Endodermal cell (in vitro differentiated cells): ENCODE data around the gene PAX7. TPM values are rescaled to one million over a fixed set of nuclear protein-coding genes. Genes with fewer than 3 reads are reported as not detected.

Experiments used
- DNase-seq: peaks from one replicate; pipeline ENCODE4 v3.0.0-alpha.2; 2017
- H3K27ac ChIP-seq: 2 replicates; pipeline ENCODE4 v1.5.1; 2013; ENCODE audit warnings: mild to moderate bottlenecking, low read depth, low read length, moderate library complexity
- H3K27me3 ChIP-seq: 2 replicates; pipeline ENCODE4 v1.6.1; 2013; ENCODE audit warnings: mild to moderate bottlenecking, low read length, moderate library complexity; ENCODE audit not compliant: insufficient read depth, control insufficient read depth, poor library complexity, severe bottlenecking
- H3K36me3 ChIP-seq: 2 replicates; pipeline ENCODE4 v1.7.0; 2013; ENCODE audit warnings: mild to moderate bottlenecking, low read length, moderate library complexity; ENCODE audit not compliant: control insufficient read depth, insufficient read depth
- H3K4me1 ChIP-seq: one replicate; pipeline ENCODE4 v1.7.0; 2013; ENCODE audit warnings: low read length; ENCODE audit not compliant: control insufficient read depth, insufficient read depth
- H3K4me3 ChIP-seq: 2 replicates; pipeline ENCODE4 v1.5.1; 2013; ENCODE audit warnings: mild to moderate bottlenecking, low read length, moderate library complexity
- H3K9ac ChIP-seq: 2 replicates; pipeline ENCODE4 v1.6.1; 2013; ENCODE audit warnings: mild to moderate bottlenecking, low read length, moderate library complexity; ENCODE audit not compliant: poor library complexity, severe bottlenecking; ENCODE audit errors: extremely low read depth
- H3K9me3 ChIP-seq: 2 replicates; pipeline ENCODE4 v1.6.1; 2013; ENCODE audit warnings: mild to moderate bottlenecking, low read length, moderate library complexity; ENCODE audit not compliant: control insufficient read depth
- H3K27ac Mint-ChIP-seq: 2 replicates; pipeline ENCODE4 v1.8.0; 2020; ENCODE audit warnings: mixed read lengths
- H3K27me3 Mint-ChIP-seq: 2 replicates; pipeline ENCODE4 v1.8.0; 2021; ENCODE audit warnings: mild to moderate bottlenecking, mixed read lengths; ENCODE audit not compliant: insufficient read depth
- H3K36me3 Mint-ChIP-seq: 2 replicates; pipeline ENCODE4 v1.8.0; 2020; ENCODE audit warnings: low read depth, mixed read lengths
- H3K4me1 Mint-ChIP-seq: 2 replicates; pipeline ENCODE4 v1.8.0; 2020; ENCODE audit warnings: mixed read lengths
- H3K4me3 Mint-ChIP-seq: 2 replicates; pipeline ENCODE4 v1.8.0; 2020; ENCODE audit warnings: mild to moderate bottlenecking, moderate library complexity, mixed read lengths
- H3K9me3 Mint-ChIP-seq: 2 replicates; pipeline ENCODE4 v1.8.0; 2020; ENCODE audit warnings: mild to moderate bottlenecking, mixed read lengths
- WGBS, 2 experiments: methylation state at CpG; one replicate each; pipeline versions ENCODE4 v1.1.5 to v1.1.7; 2013; ENCODE audit warnings: missing lambda C conversion rate in 2 of 2, mixed read lengths in 1 of 2; ENCODE audit not compliant: insufficient coverage in 1 of 2, insufficient read length in 1 of 2; 5-methylcytosine and 5-hydroxymethylcytosine counted together
- total RNA-seq, 2 donors: library from RNA; stranded (reverse); fragmentation: NEBNext Ultra II Directional in 1 of 2; extraction: Animal tissue kit (Norgen Biotek cat#: 25700) in 1 of 2; gene quantifications; 2 replicates in 1 of 2; 3 replicates in 1 of 2; pipeline ENCODE4 v1.2.1, GENCODE V29; 2021
- TF ChIP-seq, protein P1 (sequence below): fragments of 200-600 bp; sonication (generic); conservative IDR thresholded peaks from 2 replicates; pipeline ENCODE4 v1.5.0; 2021; ENCODE audit warnings: antibody characterized with exemption, mild to moderate bottlenecking

Gene PAX7
- total RNA-seq, 2 donors from 2014 or later, result 2.2 to 2.4 TPM

DNA sequence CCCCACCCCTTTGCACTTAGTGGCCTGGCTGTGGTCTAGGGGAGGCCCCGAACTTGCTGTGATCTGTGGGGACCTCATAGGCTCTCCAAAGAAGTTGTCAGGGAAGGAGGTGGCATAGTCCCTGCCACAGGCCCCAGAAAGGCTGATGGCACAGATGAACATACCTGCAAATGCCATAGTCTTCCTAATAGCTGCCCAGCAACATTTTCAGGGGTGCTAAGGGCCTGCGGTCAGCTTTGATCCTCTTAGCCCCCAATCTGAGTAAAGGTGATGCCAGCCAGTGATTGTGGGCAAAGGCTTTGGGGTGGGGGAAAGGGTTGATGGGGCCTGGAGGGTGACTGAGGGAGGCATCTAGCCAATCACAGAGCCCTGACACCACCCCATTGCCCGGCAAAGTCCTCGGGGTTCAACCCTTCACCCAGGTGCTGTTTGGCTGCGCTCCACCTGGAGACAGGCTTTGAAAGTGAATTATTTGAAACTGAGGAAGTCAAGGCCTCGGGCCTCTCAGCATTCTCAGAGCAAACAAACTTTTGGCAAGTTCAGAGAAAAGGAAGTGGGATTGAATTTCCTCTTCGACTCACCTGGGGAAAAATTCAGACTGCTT lies 35.8 kb downstream of the PAX7 start:
- peaks cover 3% of the 10 kb centered on the region for H3K4me1 ChIP-seq
- no peaks in the 10 kb centered on the region for H3K9me3 ChIP-seq
- WGBS, 2 experiments, result 78 to 87% methylated on average over 3 to 7 of the region's 7 CpGs
- no peak overlapping the region for H3K27ac ChIP-seq
- Mint-ChIP-seq H3K9me3 (no peaks in the 10 kb centered on the region), H3K4me3 (no peak overlapping the region), H3K27me3 (peaks cover 97% of the 10 kb centered on the region), H3K27ac (no peak overlapping the region), H3K4me1 (peaks cover 4% of the 10 kb centered on the region), H3K36me3 (no peaks in the 10 kb centered on the region)
- peaks cover 85% of the 10 kb centered on the region for H3K27me3 ChIP-seq
- DNase-seq, result no peak
- no peaks in the 10 kb centered on the region for H3K36me3 ChIP-seq
- H3K9ac ChIP-seq, result no peak overlapping the region
- TF ChIP-seq, protein P1, sequence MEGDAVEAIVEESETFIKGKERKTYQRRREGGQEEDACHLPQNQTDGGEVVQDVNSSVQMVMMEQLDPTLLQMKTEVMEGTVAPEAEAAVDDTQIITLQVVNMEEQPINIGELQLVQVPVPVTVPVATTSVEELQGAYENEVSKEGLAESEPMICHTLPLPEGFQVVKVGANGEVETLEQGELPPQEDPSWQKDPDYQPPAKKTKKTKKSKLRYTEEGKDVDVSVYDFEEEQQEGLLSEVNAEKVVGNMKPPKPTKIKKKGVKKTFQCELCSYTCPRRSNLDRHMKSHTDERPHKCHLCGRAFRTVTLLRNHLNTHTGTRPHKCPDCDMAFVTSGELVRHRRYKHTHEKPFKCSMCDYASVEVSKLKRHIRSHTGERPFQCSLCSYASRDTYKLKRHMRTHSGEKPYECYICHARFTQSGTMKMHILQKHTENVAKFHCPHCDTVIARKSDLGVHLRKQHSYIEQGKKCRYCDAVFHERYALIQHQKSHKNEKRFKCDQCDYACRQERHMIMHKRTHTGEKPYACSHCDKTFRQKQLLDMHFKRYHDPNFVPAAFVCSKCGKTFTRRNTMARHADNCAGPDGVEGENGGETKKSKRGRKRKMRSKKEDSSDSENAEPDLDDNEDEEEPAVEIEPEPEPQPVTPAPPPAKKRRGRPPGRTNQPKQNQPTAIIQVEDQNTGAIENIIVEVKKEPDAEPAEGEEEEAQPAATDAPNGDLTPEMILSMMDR, result no peak
- H3K4me3 ChIP-seq, result no peak overlapping the region

DNA sequence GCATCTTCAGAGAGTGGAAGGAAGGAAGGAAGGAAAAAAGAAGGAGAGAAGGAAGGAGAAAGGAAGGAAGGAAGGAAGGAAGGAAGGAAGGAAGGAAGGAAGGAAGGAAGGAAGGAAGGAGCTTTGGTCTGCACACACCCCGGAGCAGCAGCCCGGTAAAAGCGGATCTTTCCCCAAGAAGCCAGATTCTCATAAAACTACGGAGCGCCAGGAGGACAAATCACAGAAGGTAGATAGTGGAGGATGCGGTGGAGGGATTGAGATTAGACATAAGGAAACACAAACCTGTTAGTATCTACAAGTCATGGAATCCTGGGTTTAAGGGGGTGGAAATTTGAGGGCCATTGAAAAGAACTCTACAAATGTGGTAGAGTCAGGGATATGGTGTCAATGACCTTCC lies 36.7 kb downstream of the PAX7 start:
- H3K36me3 Mint-ChIP-seq, result no peaks in the 10 kb centered on the region
- Histone ChIP-seq H3K4me3 (no peak overlapping the region), H3K36me3 (no peaks in the 10 kb centered on the region), H3K27me3 (peaks cover 84% of the 10 kb centered on the region), H3K4me1 (peaks cover 3% of the 10 kb centered on the region), H3K9ac (no peak overlapping the region), H3K9me3 (no peaks in the 10 kb centered on the region), H3K27ac (no peak overlapping the region)
- H3K9me3 Mint-ChIP-seq, result no peaks in the 10 kb centered on the region
- TF ChIP-seq, protein P1, result no peak
- no peak for DNase-seq
- peaks cover 95% of the 10 kb centered on the region for H3K27me3 Mint-ChIP-seq
- no peak overlapping the region for H3K27ac Mint-ChIP-seq
- WGBS, 2 experiments, result 91 to 94% methylated on average over 6 of the region's 6 CpGs
- H3K4me3 Mint-ChIP-seq, result no peak overlapping the region
- peaks cover 4% of the 10 kb centered on the region for H3K4me1 Mint-ChIP-seq

DNA sequence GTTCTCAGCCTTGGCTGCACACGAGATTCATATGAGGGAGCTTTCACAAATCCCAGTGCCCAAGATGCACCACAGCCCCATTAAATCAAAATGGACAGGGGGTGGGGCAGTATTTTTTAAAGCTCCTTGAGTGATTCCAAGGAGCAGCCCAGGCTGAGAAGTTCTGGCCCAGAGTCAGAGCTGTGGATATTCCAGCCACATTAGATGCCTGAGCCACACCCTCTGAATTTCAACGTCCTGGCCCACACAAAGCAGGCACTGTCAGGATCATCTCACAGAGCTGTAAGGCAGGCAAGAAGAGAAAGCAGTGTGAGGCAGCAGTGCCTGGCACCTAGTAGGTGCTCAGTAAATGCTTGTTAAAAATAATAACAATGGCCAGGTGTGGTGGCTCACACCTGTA lies 37.4 kb downstream of the PAX7 start:
- WGBS, 2 experiments, result 86 to 87% methylated on average over 2 of the region's 2 CpGs
- TF ChIP-seq, protein P1, result no peak
- H3K4me3 ChIP-seq, result no peak overlapping the region
- H3K4me3 Mint-ChIP-seq, result no peak overlapping the region
- peaks cover 82% of the 10 kb centered on the region for H3K27me3 ChIP-seq
- H3K4me1 Mint-ChIP-seq, result peaks cover 4% of the 10 kb centered on the region
- no peak for DNase-seq
- no peaks in the 10 kb centered on the region for H3K36me3 Mint-ChIP-seq
- H3K9ac ChIP-seq, result no peak overlapping the region
- no peak overlapping the region for H3K27ac ChIP-seq
- no peak overlapping the region for H3K27ac Mint-ChIP-seq
- peaks cover 3% of the 10 kb centered on the region for H3K4me1 ChIP-seq
- no peaks in the 10 kb centered on the region for H3K9me3 ChIP-seq
- peaks cover 95% of the 10 kb centered on the region for H3K27me3 Mint-ChIP-seq
- no peaks in the 10 kb centered on the region for H3K36me3 ChIP-seq
- no peaks in the 10 kb centered on the region for H3K9me3 Mint-ChIP-seq
